SK-N-SH treated with all-trans-retinoic acid at 6 μM for 48 hours (cell line): Measurements from ENCODE around the gene OTUD5.

Source experiments
- ATAC-seq: fragments of 200-7000 bp; cut with Tn5 transposase; 3 replicates; pipeline ENCODE4 v1.9.1; 2020; ENCODE audit warnings: mild to moderate bottlenecking, moderate library complexity
- ARNTL ChIP-seq: fragments of 450-650 bp; formaldehyde crosslinking; IDR thresholded peaks from 2 replicates; pipeline ENCODE4 v1.5.0; 2020; ENCODE audit warnings: low read depth, mild to moderate bottlenecking, moderate library complexity, borderline replicate concordance
- BACH2 ChIP-seq: fragments of 250-450 bp; sonication (Bioruptor Pico); IDR thresholded peaks from 2 replicates; pipeline ENCODE4 v1.9.0; 2021; ENCODE audit warnings: mild to moderate bottlenecking, borderline replicate concordance
- CREB5 ChIP-seq: fragments of 250-450 bp; sonication (Bioruptor Pico); IDR thresholded peaks from 2 replicates; pipeline ENCODE4 v1.5.1; 2020; ENCODE audit warnings: low read depth, mild to moderate bottlenecking, moderate library complexity
- CSDC2 ChIP-seq: fragments of 250-450 bp; sonication (Bioruptor Pico); IDR thresholded peaks from 2 replicates; pipeline ENCODE4 v1.5.0; 2020; ENCODE audit warnings: mild to moderate bottlenecking, moderate library complexity
- CSRNP3 ChIP-seq: fragments of 250-450 bp; sonication (Bioruptor Pico); IDR thresholded peaks from 2 replicates; pipeline ENCODE4 v1.5.1; 2021; ENCODE audit warnings: mild to moderate bottlenecking, moderate library complexity
- ESRRG ChIP-seq: fragments of 250-450 bp; sonication (Bioruptor Pico); IDR thresholded peaks from 2 replicates; pipeline ENCODE4 v1.6.1; 2021; ENCODE audit warnings: mild to moderate bottlenecking
- GLIS3 ChIP-seq: fragments of 250-450 bp; sonication (Bioruptor Pico); IDR thresholded peaks from 2 replicates; pipeline ENCODE4 v1.5.0; 2020; ENCODE audit warnings: mild to moderate bottlenecking, moderate library complexity
- ISL1 ChIP-seq: fragments of 250-450 bp; sonication (Bioruptor Pico); IDR thresholded peaks from 2 replicates; pipeline ENCODE4 v2.1.2; 2022; ENCODE audit warnings: mild to moderate bottlenecking, moderate library complexity
- OSR1 ChIP-seq: fragments of 250-450 bp; sonication (Bioruptor Pico); IDR thresholded peaks from 2 replicates; pipeline ENCODE4 v1.8.0; 2022; ENCODE audit warnings: moderate library complexity, mild to moderate bottlenecking, inconsistent platforms
- PPARA ChIP-seq: fragments of 250-450 bp; sonication (Bioruptor Pico); IDR thresholded peaks from 2 replicates; pipeline ENCODE4 v1.5.0; 2020; ENCODE audit warnings: mild to moderate bottlenecking, borderline replicate concordance
- RARB ChIP-seq: fragments of 250-450 bp; sonication (Bioruptor Pico); IDR thresholded peaks from 2 replicates; pipeline ENCODE4 v1.8.0; 2021; ENCODE audit warnings: mild to moderate bottlenecking, moderate library complexity
- SNAI2 ChIP-seq: fragments of 250-450 bp; sonication (Bioruptor Pico); IDR thresholded peaks from 2 replicates; pipeline ENCODE4 v1.5.0; 2020; ENCODE audit warnings: mild to moderate bottlenecking, moderate library complexity
- TCF4 ChIP-seq: fragments of 250-450 bp; sonication (Bioruptor Pico); IDR thresholded peaks from 2 replicates; pipeline ENCODE4 v1.8.0; 2021; ENCODE audit warnings: mild to moderate bottlenecking, moderate library complexity, borderline replicate concordance
- ZC3H10 ChIP-seq: fragments of 250-450 bp; sonication (Bioruptor Pico); IDR thresholded peaks from 2 replicates; pipeline ENCODE4 v1.5.1; 2021; ENCODE audit warnings: mild to moderate bottlenecking, moderate library complexity
- ZFP30 ChIP-seq: fragments of 450-650 bp; formaldehyde crosslinking; IDR thresholded peaks from 2 replicates; pipeline ENCODE4 v1.5.0; 2022; ENCODE audit warnings: mild to moderate bottlenecking, moderate library complexity
- ZNF565 ChIP-seq: fragments of 450-650 bp; formaldehyde crosslinking; conservative IDR thresholded peaks from 2 replicates; pipeline ENCODE4 v1.5.0; 2020; ENCODE audit warnings: low read depth, mild to moderate bottlenecking, moderate library complexity
- ZNF70 ChIP-seq: fragments of 450-650 bp; formaldehyde crosslinking; IDR thresholded peaks from 2 replicates; pipeline ENCODE4 v1.5.0; 2020; ENCODE audit warnings: mild to moderate bottlenecking, moderate library complexity
- ZNF8 ChIP-seq: fragments of 450-650 bp; formaldehyde crosslinking; IDR thresholded peaks from 2 replicates; pipeline ENCODE4 v1.5.0; 2020; ENCODE audit warnings: mild to moderate bottlenecking, moderate library complexity
- TF ChIP-seq, protein P1 (sequence below): fragments of 250-450 bp; sonication (Bioruptor Pico); IDR thresholded peaks from 2 replicates; pipeline ENCODE4 v1.8.0; 2021; ENCODE audit warnings: low read depth, mild to moderate bottlenecking, moderate library complexity, borderline replicate concordance
- TF ChIP-seq, protein P2 (sequence below): fragments of 250-450 bp; sonication (Bioruptor Pico); IDR thresholded peaks from 2 replicates; pipeline ENCODE4 v1.5.0; 2020; ENCODE audit warnings: mild to moderate bottlenecking, moderate library complexity
- TF ChIP-seq, protein P3 (sequence below): fragments of 250-450 bp; sonication (Bioruptor Pico); IDR thresholded peaks from 2 replicates; pipeline ENCODE4 v1.8.0; 2020; ENCODE audit warnings: mild to moderate bottlenecking, moderate library complexity, borderline replicate concordance

OTUD5 gene

DNA sequence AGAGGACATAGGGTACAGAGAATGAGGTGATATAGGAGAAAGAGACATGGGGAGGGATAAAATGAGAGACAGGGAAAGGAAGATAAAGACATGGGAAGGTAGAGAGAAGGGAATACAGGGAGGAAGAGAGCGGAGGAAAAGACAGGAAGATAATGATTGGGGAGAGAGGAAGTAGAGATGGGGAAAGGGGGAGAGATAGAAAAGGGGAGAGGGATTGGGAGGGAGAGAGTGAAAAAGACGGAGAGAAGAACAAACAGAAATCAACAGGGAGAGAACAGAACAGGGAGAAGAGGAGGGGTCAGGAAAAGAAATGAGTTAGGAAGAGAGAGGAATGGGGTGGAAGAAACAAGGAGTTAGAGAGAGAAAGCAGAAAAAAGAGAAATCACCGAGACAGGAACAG lies 40.0 kb upstream of the OTUD5 start:
- TF ChIP-seq CSDC2 (CRISPR knock-in tag) (no peak), ISL1 (CRISPR knock-in tag) (no peak), ZNF70 (CRISPR knock-in tag) (no peak), ZC3H10 (no peak), BACH2 (no peak), CREB5 (CRISPR knock-in tag) (no peak), GLIS3 (CRISPR knock-in tag) (no peak), RARB (no peak)
- TF ChIP-seq, protein P1, sequence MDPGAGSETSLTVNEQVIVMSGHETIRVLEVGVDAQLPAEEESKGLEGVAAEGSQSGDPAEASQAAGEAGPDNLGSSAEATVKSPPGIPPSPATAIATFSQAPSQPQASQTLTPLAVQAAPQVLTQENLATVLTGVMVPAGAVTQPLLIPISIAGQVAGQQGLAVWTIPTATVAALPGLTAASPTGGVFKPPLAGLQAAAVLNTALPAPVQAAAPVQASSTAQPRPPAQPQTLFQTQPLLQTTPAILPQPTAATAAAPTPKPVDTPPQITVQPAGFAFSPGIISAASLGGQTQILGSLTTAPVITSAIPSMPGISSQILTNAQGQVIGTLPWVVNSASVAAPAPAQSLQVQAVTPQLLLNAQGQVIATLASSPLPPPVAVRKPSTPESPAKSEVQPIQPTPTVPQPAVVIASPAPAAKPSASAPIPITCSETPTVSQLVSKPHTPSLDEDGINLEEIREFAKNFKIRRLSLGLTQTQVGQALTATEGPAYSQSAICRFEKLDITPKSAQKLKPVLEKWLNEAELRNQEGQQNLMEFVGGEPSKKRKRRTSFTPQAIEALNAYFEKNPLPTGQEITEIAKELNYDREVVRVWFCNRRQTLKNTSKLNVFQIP (CRISPR knock-in tag) = no peak
- ATAC-seq = no peak

DNA sequence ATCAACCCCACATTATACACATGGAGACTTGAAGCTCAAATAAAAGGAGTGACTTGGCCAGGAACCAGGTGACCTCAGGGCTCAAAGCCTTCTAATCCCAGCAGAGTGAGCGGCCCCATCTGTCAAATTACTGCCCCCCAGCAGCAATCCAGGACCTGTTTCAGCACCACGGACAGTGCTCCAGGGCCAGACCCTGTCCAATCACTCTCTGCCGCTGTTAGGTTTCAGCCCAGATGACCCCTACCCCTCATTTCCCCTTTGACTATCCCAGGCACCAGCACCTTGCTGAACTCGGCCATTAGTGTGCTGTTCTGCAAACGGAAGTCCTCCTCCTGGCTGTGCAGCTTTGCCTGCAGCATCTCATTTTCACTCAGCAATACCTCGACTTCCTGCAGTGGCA lies 39.6 kb upstream of the OTUD5 start:
- TF ChIP-seq GLIS3 (CRISPR knock-in tag) (no peak), ISL1 (CRISPR knock-in tag) (no peak), CSRNP3 (no peak), ZNF565 (CRISPR knock-in tag) (no peak), ZC3H10 (no peak), ZFP30 (CRISPR knock-in tag) (no peak), ESRRG (no peak), TCF4 (CRISPR knock-in tag) (no peak), BACH2 (no peak), ZNF70 (CRISPR knock-in tag) (no peak), CREB5 (CRISPR knock-in tag) (no peak), RARB (no peak), PPARA (CRISPR knock-in tag) (no peak), ARNTL (no peak), ZNF8 (CRISPR knock-in tag) (no peak)
- TF ChIP-seq, protein P2, sequence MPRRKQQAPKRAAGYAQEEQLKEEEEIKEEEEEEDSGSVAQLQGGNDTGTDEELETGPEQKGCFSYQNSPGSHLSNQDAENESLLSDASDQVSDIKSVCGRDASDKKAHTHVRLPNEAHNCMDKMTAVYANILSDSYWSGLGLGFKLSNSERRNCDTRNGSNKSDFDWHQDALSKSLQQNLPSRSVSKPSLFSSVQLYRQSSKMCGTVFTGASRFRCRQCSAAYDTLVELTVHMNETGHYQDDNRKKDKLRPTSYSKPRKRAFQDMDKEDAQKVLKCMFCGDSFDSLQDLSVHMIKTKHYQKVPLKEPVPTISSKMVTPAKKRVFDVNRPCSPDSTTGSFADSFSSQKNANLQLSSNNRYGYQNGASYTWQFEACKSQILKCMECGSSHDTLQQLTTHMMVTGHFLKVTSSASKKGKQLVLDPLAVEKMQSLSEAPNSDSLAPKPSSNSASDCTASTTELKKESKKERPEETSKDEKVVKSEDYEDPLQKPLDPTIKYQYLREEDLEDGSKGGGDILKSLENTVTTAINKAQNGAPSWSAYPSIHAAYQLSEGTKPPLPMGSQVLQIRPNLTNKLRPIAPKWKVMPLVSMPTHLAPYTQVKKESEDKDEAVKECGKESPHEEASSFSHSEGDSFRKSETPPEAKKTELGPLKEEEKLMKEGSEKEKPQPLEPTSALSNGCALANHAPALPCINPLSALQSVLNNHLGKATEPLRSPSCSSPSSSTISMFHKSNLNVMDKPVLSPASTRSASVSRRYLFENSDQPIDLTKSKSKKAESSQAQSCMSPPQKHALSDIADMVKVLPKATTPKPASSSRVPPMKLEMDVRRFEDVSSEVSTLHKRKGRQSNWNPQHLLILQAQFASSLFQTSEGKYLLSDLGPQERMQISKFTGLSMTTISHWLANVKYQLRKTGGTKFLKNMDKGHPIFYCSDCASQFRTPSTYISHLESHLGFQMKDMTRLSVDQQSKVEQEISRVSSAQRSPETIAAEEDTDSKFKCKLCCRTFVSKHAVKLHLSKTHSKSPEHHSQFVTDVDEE = no peak
- TF ChIP-seq, protein P3, sequence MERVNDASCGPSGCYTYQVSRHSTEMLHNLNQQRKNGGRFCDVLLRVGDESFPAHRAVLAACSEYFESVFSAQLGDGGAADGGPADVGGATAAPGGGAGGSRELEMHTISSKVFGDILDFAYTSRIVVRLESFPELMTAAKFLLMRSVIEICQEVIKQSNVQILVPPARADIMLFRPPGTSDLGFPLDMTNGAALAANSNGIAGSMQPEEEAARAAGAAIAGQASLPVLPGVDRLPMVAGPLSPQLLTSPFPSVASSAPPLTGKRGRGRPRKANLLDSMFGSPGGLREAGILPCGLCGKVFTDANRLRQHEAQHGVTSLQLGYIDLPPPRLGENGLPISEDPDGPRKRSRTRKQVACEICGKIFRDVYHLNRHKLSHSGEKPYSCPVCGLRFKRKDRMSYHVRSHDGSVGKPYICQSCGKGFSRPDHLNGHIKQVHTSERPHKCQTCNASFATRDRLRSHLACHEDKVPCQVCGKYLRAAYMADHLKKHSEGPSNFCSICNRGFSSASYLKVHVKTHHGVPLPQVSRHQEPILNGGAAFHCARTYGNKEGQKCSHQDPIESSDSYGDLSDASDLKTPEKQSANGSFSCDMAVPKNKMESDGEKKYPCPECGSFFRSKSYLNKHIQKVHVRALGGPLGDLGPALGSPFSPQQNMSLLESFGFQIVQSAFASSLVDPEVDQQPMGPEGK (CRISPR knock-in tag) = no peak
- TF ChIP-seq, all 23 proteins: peak for 0
- no peak for ATAC-seq

DNA sequence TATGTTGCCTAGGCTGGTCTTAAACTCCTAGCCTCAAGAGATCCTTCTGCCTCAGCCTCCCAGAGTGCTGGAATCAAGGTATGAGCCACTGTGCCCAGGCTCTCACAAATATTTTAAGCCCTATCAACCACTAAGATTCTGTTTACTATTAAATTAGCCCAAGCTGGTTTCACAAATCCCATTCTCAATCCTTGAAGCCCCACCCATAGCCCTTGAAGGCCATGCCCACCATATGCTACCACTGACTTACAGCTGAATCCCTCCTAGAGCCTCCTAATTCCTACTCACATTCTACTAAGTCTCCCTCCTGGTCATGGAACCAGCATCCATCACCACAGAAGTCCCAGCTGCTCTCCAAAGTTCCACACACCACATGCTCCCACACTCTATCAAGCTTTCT lies 34.9 kb upstream of the OTUD5 start:
- ATAC-seq = no peak
- TF ChIP-seq ESRRG (no peak), GLIS3 (CRISPR knock-in tag) (no peak), RARB (no peak), CSRNP3 (no peak), ZNF565 (CRISPR knock-in tag) (no peak), ZFP30 (CRISPR knock-in tag) (no peak), CSDC2 (CRISPR knock-in tag) (no peak), OSR1 (CRISPR knock-in tag) (no peak), ZNF70 (CRISPR knock-in tag) (no peak), CREB5 (CRISPR knock-in tag) (no peak), ISL1 (CRISPR knock-in tag) (no peak), SNAI2 (CRISPR knock-in tag) (no peak), TCF4 (CRISPR knock-in tag) (no peak), BACH2 (no peak), PPARA (CRISPR knock-in tag) (no peak), ZC3H10 (no peak), ZNF8 (CRISPR knock-in tag) (no peak)
- TF ChIP-seq, protein P1 (CRISPR knock-in tag) = no peak
